Panc1 (cell line): ENCODE measurements around the gene CCNYL1. TPM values are rescaled to one million over a fixed set of nuclear protein-coding genes. Genes with fewer than 3 reads are reported as not detected.
"Not testable (repeated sequence)": the region's sequence is repeated elsewhere in the genome, so short reads cannot be mapped to it uniquely, and the experiment has no call there.

Experiments used
- ATAC-seq: fragments of 200-7000 bp; cut with Tn5 transposase; 2 replicates; pipeline ENCODE4 v1.9.1; 2020; ENCODE audit warnings: mild to moderate bottlenecking, moderate library complexity
- BruUV-seq: library from RNA; stranded (reverse); fragments of 400-500 nt; replicated peaks from 2 replicates; lab custom pipeline; 2021; lab: Mats Ljungman, UMichigan
- CTCF ChIA-PET: fragments of 300-600 bp; sonication (Branson Sonifier 250); formaldehyde crosslinking; loops from one replicate; lab custom pipeline; 2022; ENCODE audit warnings: antibody characterized with exemption; lab: Charles Lee
- POLR2A ChIA-PET: fragments of 300-600 bp; sonication (Branson Sonifier 250); formaldehyde crosslinking; loops from one replicate; lab custom pipeline; 2022; ENCODE audit warnings: antibody characterized with exemption; lab: Charles Lee
- DNase-seq: peaks from one replicate; pipeline ENCODE4 v3.0.0-alpha.2; 2010; ENCODE audit warnings: low read depth, low spot score
- H3K27ac ChIP-seq: 2 replicates; pipeline ENCODE4 v1.5.1; 2011; ENCODE audit warnings: mild to moderate bottlenecking, low read length, inconsistent platforms
- H3K27me3 ChIP-seq: fragments of 200-500 bp; sonication (Bioruptor generic); 2 replicates; pipeline ENCODE4 v1.6.0; 2014; ENCODE audit warnings: low read length, inconsistent platforms; ENCODE audit not compliant: control insufficient read depth, insufficient read depth
- H3K36me3 ChIP-seq: fragments of 200-500 bp; sonication (Bioruptor generic); 2 replicates; pipeline ENCODE4 v1.5.1; 2014; ENCODE audit warnings: inconsistent platforms, mild to moderate bottlenecking, low read length, moderate library complexity; ENCODE audit not compliant: control insufficient read depth, insufficient read depth
- H3K4me1 ChIP-seq: 2 replicates; pipeline ENCODE4 v1.5.1; 2011; ENCODE audit warnings: inconsistent platforms, mild to moderate bottlenecking, low read length, moderate library complexity; ENCODE audit not compliant: control insufficient read depth, insufficient read depth
- H3K4me3 ChIP-seq, 2 experiments: 2 replicates each; pipeline ENCODE4 v1.5.1; 2011 to 2012; ENCODE audit warnings: low read depth in 2 of 2, low read length in 2 of 2, mild to moderate bottlenecking in 2 of 2, inconsistent platforms in 1 of 2, moderate library complexity in 1 of 2
- H3K9me3 ChIP-seq: fragments of 200-500 bp; sonication (Bioruptor generic); 2 replicates; pipeline ENCODE4 v1.5.1; 2014; ENCODE audit warnings: low read depth, mild to moderate bottlenecking, inconsistent platforms, low read length, moderate library complexity; ENCODE audit not compliant: control insufficient read depth, insufficient read depth
- CTCF ChIP-seq: fragments of 450-650 bp; IDR thresholded peaks from 2 replicates; pipeline ENCODE4 v1.5.1; 2017; ENCODE audit warnings: mild to moderate bottlenecking
- POLR2AphosphoS5 ChIP-seq: IDR thresholded peaks from 2 replicates; pipeline ENCODE4 v1.6.1; 2012; ENCODE audit warnings: mild to moderate bottlenecking, low read depth, low read length, moderate library complexity
- REST ChIP-seq, 2 experiments: IDR thresholded peaks; 2 replicates each; pipeline ENCODE4 v1.6.1; 2011 to 2012; ENCODE audit warnings: low read depth in 2 of 2, control low read depth in 1 of 2, low read length in 1 of 2, mild to moderate bottlenecking in 1 of 2, moderate library complexity in 1 of 2; ENCODE audit not compliant: insufficient read depth in 1 of 2
- SIN3A ChIP-seq: IDR thresholded peaks from 2 replicates; pipeline ENCODE4 v1.6.1; 2012; ENCODE audit warnings: low read depth, mild to moderate bottlenecking, low read length, moderate library complexity, borderline replicate concordance; ENCODE audit not compliant: insufficient read depth
- TCF7L2 ChIP-seq: IDR thresholded peaks from 2 replicates; pipeline ENCODE4 v1.6.1; 2011; ENCODE audit warnings: mild to moderate bottlenecking, low read depth, low read length, inconsistent platforms
- in situ Hi-C: cut with HindIII; loops from 2 replicates; pipeline ENCODE4 v1.10.0; 2016; ENCODE audit warnings: low sequenced_read_pairs, low pct_unique_long_range_greater_than_20kb
- intact Hi-C: fragments of 100-400 bp; cut with micrococcal nuclease; formaldehyde crosslinking; loops from one replicate; pipeline ENCODE4 v1.10.0; 2022; ENCODE audit not compliant: unreplicated experiment
- total RNA-seq: library from RNA; stranded (reverse); gene quantifications from one replicate; pipeline ENCODE4 v1.2.1, GENCODE V29; 2021; ENCODE audit not compliant: unreplicated experiment

Gene CCNYL1
- total RNA-seq, 1 experiment from 2014 or later = 31.4 TPM

- ChIA-PET CTCF (no interaction called here), POLR2A (no interaction called here)
- ATAC-seq = no peak
- no peaks in the 10 kb centered on the region for H3K27me3 ChIP-seq
- DNase-seq = no peak
- H3K27ac ChIP-seq = no peak overlapping the region
- no peak overlapping the region for H3K4me3 ChIP-seq
- in situ Hi-C loops = no loop called here
- no peaks in the 10 kb centered on the region for H3K9me3 ChIP-seq
- H3K36me3 ChIP-seq = no peaks in the 10 kb centered on the region; the same call in 1 of the 2 replicates
- BruUV-seq = no TSS peak
- intact Hi-C loops = no loop called here
- TF ChIP-seq REST (IDR thresholded peaks at IDR 0.05; ENCODE audit: insufficient read depth in 1 of 2, low read depth in 2 of 2, low read length in 1 of 2) = no peak
- TF ChIP-seq SIN3A = no peak
- 0 out of 2 replicates have a peak, but pooled peaks cover 5% of the 10 kb centered on the region for H3K4me1 ChIP-seq
These were observed 48.5 kb downstream of the CCNYL1 start for GRCh38 chr2:207759890-207760289.

GRCh38 chr2:207760453-207760852 lies 49.0 kb downstream of the CCNYL1 start:
- Histone ChIP-seq H3K4me1 (0 out of 2 replicates have a peak, but pooled peaks cover 5% of the 10 kb centered on the region), H3K9me3 (no peaks in the 10 kb centered on the region), H3K36me3 (no peaks in the 10 kb centered on the region; the same call in 1 of the 2 replicates), H3K4me3 (no peak overlapping the region), H3K27ac (no peak overlapping the region), H3K27me3 (no peaks in the 10 kb centered on the region)
- POLR2A ChIA-PET = no interaction called here
- in situ Hi-C loops (no loop called here), intact Hi-C loops (no loop called here)
- CTCF ChIA-PET = no interaction called here
- no peak for DNase-seq
- no peak for ATAC-seq
- no TSS peak for BruUV-seq
- TF ChIP-seq SIN3A = no peak
- TF ChIP-seq POLR2AphosphoS5 = no peak
- TF ChIP-seq REST (IDR thresholded peaks at IDR 0.05; ENCODE audit: insufficient read depth in 1 of 2, low read depth in 2 of 2, low read length in 1 of 2) = no peak
- no peak for TF ChIP-seq TCF7L2
- no peak for TF ChIP-seq CTCF

GRCh38 chr2:207761426-207761825 lies 50.0 kb downstream of the CCNYL1 start:
- DNase-seq, H3K4me3 ChIP-seq, H3K9me3 ChIP-seq, ATAC-seq, H3K36me3 ChIP-seq, intact Hi-C loops, in situ Hi-C loops, H3K27me3 ChIP-seq, H3K27ac ChIP-seq, BruUV-seq, POLR2A ChIA-PET: not testable (repeated sequence)
- peaks cover 11% of the 10 kb centered on the region for H3K4me1 ChIP-seq
- CTCF ChIA-PET = interaction anchor here (0.6 kb wide), 1 partner anchor 230 kb away, joined by 6 read pairs; no protein-coding TSS in a partner anchor
